Measurements from ENCODE around the gene CEP89.
"Not testable (repeated sequence)": the region's sequence is repeated elsewhere in the genome, so short reads cannot be mapped to it uniquely, and the experiment has no call there.

The CEP89 gene

DNA sequence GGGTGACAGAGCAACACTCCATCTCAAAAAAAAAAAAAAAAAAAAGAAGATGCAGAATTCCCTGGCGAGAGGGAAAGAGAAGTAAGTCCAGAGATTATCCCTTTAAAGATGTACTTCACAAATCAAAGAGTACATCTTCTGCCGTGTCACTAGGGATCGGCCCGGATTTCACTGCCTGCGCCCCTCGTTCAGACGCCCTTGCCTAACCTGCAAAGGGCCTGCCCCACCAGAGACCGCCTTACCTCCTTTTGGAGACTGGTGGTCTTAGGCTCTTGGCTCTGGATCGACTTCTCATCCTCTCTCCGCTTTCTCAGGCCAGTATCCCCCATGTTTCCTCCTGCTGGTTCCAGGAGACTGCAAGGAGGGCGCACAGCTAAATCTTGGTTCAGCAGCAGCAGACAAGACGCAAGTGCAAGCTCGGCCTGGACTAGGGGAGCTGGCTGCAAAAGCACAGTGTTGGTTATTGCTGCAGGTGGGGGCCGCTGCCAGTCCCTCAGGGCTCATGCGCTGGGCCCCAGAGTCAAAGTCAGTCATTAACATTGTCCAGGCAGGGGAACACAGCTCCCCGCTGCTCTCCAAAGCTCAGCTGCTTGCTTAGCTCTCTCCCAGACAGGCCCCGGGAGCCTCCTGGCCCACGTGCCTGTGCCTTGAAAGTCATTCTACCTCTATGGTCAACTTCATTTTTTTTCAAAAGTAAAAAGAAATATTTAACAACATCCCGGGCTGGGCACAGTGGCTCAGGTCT lies 103.4 kb downstream of the CEP89 start:
- no peak for DNase-seq

DNA sequence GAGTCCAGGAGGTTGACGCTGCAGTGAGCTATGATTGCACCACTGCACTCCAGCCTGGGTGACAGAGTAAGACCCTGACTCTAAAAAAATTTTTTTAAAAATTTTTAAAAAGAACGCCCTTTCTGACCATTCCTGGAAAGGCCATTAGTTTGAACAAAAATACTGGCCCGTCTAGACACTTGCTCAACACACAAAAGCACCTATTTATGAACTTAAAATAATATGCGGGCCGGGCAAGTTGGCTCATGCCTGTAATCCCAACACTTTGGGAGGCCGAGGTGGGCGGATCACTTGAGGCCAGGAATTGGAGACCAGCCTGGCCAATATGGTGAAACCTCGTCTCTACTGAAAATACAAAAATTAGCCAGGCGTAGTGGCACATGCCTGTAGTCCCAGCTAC lies 104.3 kb downstream of the CEP89 start:
- not testable (repeated sequence) for DNase-seq

DNA sequence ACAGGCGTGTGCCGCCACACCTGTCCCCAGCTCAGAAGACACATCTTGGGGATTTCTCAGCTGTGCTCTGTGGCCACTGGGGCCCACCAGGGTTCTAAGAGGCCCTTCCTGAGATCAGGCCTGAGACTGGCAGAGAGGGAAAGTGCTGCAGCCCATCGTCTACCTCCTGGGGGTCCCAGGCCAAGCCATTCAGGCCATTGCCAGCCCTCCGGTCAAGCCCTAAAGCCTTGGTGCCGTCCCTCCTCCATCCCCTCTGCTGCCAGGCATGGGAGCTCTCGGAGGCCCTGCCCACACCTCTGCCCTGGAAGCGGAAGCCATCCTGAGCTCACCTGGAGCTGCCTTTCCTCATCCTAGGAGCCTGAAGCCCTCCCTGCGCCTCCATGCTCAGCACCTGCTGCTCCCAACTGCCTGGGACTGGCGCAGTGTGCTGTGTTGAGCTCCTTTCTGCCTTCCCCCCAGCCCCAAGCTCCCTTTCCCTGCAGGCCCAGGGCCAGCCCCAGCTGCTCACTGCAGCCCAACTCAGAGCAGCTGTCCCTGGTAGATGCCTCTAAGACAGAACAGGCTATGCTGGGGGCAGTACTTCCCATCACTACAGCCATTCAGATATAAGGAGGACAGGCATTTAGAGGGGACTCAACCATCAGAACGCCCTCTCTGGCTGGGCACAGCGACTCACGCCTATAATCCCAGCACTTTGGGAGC lies 105.0 kb downstream of the CEP89 start:
- no peak for DNase-seq

DNA sequence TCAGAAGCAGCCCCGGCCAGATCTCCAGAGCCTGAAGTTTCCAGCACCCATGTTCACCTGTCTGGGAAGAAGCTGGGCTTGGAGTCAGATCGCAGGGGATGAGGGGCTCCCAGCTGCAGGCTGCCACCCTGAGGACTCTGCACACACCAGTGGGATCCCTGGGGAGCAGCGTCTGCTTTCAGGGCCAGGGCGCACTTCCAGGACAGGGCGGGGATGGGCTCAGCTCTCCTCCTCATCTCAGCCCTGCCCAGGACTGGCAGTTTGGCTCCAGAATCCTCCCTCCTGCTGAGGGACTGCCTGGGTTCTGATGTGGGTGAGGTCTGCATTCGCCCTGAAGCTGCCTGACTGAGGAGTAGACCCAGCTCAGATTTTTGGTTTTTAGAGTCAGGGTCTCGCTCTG lies 105.7 kb downstream of the CEP89 start:
- DNase-seq, result no peak

DNA sequence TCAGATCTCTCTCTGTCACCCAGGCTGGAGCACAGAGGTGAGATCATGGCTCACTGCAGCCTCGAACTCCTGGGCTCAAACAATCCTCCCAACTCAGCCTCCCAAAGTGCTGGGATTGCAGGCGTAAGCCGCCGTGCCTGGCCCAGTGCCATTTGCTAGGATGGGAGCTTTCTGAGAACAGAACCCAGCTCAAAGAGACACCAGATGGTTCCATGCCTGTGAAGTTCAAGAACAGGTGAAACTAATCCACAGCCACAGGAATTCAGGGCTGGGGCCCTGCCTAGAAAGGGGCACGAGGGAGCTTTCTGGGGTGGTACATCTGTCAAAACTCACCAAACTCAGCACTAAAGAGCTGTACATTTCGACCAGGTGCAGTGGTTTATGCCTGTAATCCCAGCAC lies 106.4 kb downstream of the CEP89 start:
- no peak for DNase-seq

DNA sequence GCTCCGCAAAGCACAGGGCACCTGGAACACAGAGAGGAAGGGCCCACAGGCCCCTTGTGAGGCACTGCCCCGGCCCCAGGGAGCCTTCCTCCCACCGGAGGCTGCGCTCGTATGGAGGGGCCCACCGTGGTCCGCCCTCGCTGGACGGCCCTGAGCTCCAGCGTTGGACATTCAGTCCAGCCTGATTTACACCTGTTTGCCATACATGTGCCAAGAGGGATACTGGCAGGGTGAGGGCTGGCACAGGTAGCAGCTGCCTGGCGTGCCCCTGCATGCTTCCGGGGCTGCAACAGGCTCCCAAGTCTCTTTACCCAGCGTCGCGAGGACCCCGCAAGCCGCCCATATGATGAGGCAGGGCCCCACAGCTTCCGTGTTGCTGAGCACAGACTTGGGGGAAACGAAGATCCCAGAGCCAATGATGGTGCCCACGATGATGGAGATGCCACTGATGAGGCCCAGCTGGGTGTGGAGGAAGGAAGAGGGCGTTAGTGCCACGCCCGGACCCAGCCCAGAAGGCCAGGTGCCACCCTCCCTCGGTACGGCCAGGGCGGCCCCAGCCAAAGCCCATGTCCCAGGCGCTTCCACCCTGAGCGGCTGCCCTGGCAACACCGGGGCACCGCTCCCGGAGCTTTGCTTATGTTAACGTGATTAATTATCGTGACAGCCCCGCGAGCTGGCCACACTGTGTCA lies 107.3 kb downstream of the CEP89 start:
- DNase-seq, result no peak

DNA sequence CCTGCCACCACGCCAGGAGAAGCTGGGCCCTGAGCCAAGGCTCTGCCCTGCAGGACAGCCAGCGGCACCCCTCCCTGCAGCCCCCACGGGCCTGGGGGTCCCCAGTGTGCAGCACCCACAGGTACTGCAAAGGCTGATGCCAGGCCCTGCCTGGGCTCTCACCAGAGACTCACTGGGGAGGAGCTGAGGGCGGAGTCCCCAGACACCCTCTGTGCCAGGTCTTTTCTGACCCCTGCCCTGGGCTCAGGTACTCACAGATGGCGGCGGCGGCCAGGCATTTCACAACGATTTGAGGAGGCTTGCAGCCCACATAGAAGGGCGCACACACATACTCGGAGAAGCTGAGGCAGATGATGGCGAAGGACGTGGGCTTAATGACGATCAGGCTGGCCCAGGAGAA lies 107.9 kb downstream of the CEP89 start:
- DNase-seq, result no peak

DNA sequence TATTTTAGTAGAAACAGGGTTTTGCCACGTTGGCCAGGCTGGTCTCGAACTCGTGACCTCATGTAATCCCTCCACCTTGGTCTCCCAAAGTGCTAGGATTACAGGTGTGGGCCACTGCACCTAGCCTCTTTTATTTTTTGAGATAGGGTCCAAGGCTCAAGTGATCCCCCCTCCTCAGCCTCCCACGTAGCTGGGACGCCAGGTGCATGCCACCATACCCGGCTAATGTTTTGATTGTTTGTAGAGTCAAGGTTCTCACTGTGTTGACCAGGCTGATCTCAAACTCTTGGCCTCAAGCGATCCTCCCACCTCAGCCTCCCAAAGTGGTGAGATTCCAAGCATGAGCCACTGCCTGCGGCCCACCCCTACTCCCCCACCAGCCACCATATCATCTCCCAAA lies 108.5 kb downstream of the CEP89 start:
- DNase-seq, result no peak

DNA sequence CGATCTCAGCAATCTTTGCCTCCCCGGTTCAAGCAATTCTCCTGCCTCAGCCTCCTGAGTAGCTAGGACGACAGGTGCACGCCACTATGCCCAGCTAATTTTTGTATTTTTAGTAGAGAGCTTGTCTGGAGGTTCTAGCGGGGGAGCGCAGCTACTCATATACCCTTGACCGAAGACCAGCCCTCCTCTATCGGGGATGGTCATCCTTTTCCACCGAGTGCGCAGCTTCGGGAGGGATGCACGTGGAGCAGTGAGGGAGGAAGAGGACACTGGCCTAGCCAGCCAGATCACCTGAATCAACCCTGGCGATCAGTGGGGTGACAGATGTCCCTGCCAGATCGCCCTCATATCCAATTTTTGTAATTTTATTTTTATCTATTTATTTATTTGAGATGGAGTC lies 109.0 kb downstream of the CEP89 start:
- DNase-seq, result no peak

DNA sequence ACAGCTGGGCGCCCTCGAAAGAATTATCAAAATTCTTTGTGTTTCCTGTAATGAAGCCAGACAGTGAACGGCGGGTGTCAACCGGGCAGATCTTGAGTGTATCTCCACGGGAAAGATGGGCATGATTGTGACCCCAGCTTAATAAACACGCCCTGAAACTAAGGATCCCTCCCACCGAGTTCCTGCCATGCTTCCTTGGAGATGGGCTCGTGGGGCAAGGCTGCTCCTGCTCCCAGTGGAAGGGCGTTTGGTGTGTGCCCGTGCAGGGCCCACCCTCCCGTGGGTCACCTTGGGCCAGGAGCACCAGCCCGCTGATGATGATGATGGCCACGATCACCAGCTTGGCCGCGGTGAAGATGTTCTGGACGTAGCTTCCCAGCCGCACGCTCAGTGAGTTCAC lies 109.6 kb downstream of the CEP89 start:
- no peak for DNase-seq

DNA sequence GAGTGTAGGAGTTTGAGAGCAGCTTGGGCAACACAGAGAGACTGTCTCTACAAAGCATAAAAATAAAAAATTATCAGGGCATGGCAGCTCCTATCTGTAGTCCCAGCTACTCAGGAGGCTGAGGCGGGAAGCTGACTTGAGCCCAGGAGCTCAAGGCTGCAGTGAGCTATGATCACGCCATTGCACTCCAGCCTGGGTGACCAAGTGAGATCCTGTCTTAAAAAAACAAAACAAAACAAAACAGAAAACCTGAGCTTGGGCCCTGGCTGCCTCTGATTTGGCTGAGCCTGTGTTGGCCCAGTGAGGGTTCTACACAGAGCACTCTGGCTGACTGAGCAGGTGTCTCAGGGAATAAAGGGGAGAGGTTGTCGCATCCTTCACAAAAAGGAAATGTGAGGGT lies 110.2 kb downstream of the CEP89 start:
- no peak for DNase-seq

DNA sequence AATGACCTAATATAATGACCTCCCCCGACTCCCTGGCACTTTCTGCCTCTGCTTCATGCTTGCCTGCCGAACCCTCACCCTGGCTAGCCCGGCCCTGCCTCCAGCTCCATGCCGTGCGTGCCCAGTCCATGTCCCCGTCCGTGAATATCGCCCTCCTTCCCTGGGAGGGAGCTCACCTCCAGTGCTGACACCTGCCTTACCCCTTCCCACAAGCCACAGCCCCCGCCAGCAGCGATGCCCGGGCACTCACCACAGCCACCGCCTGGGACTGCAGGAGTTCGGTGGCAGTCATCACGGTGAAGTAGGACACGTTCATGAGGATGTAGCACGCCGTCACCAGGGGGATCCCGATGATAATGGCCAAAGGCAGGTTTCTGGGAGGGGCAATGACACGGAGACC lies 112.2 kb downstream of the CEP89 start:
- DNase-seq, result no peak

DNA sequence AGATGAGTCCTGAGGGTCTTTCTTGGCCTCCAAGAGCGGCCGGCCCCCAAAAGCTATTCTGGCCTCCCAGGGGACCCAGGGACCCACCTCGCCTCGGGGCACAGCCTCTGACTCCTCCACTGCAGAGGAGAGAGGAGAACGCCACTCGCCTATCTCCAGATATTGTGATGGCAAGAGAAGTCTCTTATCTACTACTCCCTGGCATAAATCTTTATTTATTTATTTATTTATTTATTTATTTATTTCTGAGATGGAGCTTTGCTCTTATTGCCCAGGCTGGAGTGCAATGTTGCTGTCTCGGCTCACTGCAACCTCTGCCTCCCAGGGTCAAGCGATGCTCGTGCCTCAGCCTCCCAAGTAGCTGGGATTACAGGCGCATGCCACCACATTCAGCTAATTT lies 113.2 kb downstream of the CEP89 start:
- no peak for DNase-seq

DNA sequence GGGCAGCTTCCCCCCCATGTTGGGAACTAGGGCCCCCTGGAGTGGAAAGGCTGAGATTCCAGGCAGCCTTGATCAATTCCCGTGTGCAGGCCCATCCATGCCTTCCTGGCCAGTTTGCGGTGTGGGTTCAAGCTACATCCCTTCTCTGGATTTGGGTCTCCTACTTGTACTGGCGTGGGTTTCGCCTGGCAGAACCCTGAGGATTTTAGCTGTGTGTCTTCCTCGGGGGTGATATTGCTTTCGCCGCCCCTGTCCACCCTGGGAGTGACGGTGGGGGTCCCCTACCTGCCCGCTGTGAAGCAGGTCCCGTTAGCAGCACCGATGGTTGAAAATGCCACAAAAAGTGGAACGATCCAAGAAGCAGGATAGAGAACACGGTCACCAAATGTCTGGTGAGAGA lies 113.6 kb downstream of the CEP89 start:
- no peak for DNase-seq

DNA sequence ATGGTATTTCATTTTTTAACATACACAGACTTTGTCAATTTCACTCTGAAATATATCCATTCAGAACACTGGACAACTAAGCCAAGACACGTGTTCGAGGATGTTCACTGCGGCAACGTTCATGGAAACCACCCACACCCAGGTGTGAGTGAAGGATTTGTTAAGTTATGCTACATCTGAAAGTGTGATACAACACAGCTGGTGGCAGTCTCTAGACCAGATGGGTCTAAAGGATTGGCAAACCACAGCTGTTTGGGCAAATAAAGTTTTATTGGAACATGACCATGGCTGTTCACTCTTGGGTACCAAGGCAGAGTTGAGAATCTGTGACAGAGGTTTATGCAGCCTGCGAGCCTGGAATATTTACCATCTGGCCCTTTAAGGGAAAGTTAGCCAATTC lies 114.2 kb downstream of the CEP89 start:
- no peak for DNase-seq

DNA sequence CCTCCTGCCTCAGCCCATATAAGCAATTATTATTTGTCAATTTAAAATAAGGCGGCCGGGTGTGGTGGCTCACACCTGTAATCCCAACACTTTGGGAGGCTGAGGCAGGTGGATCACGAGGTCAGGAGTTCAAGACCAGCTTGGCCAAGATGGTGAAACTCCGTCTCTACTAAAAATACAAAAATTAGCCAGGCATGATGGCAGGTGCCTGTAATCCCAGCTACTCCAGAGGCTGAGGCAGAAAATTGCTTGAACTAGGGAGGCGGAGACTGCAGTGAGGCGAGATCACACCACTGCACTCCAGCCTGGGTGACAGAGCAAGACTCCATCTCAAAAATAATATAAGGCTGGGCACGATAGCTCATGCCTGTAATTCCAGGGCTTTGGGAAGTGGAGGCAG lies 114.9 kb downstream of the CEP89 start:
- not testable (repeated sequence) for DNase-seq

DNA sequence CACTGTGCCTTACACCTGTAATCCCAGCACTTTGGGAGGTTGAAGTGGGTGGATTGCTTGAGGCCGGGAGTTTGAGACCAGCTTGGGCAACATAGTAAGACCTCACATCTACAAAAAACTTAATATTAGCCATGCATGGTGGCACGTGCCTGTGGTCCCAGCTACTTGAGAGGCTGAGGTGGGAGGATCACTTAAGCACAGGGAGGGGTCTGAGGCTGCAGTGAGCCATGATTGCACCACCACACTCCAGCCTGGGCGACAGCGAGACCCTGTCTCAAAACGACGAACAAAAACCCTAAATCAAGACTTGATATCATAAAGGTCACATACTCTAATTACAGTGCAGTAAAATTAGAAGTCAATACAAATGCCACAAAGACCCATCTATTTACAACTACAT lies 119.5 kb downstream of the CEP89 start:
- no peak for DNase-seq

DNA sequence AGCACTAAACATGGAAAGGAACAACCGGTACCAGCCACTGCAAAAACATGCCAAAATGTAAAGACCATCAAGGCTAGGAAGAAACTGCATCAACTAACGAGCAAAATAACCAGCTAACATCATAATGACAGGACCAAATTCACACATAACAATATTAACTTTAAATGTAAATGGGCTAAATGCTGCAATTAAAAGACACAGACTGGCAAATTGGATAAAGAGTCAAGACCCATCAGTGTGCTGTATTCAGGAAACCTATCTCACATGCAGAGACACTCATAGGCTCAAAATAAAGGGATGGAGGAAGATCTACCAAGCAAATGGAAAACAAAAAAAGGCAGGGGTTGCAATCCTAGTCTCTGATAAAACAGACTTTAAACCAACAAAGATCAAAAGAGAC lies 123.7 kb downstream of the CEP89 start:
- not testable (repeated sequence) for DNase-seq

DNA sequence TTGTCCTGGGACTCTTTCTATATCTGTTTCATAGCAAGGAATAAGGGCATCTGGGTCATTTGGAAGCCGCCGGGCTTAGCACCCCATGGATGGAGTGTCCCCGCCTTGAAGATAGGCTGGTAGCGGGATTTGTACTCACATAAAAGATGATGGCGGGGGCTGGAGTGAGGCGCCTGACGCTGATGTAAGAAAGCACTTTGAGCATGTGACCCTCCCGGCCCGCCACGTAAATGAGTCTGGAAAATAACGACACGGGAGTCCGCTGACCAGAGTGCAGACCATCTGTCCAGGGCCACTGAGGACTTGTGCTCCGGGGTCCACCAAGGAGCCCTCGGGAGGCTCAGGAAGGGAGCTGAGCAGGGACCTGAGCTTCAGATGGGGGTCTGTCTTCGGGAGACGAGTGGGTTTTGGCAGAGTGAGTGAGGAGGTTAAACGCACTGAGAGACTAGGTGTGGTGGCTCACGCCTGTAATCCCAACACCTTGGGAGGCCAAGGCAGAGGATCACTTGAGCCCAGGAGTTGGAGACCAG lies 128.0 kb downstream of the CEP89 start:
- no peak for DNase-seq

DNA sequence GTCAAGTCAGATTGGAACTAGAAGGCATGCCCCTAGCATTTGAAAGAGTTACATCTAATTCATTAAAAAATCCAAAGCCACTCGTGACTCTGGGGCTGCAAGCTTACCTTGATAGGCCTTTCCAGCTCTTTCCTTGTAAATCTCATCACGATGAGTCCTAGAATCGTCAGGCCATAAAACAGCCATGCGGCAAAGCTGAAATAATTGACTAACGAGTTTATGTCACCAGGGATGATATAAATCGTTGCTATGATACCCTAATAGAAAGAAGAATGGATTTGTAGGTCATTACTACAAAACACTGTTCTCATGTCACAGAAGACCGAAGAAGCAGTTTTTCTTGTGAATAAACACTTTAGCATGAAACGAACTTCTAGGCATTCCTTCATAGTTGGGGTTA lies 129.7 kb downstream of the CEP89 start:
- DNase-seq, result no peak

DNA sequence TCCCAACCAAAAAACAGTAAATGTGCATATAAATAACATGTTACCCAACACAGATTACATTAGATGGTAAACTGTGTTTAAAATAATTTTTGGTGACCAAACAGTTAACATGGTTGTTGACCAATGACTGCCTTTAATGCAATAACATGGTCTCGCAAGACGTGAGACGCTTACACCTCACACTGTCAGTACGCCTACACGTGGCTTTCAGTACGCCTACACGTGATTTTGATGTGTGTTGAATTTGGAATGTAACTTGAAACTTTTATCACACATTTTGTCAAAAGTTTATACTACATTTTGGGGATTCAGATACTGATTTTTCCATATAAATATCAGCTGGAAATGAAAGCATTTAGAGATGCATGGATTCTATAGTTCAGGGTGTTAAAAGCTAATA lies 134.2 kb downstream of the CEP89 start:
- DNase-seq, result no peak

DNA sequence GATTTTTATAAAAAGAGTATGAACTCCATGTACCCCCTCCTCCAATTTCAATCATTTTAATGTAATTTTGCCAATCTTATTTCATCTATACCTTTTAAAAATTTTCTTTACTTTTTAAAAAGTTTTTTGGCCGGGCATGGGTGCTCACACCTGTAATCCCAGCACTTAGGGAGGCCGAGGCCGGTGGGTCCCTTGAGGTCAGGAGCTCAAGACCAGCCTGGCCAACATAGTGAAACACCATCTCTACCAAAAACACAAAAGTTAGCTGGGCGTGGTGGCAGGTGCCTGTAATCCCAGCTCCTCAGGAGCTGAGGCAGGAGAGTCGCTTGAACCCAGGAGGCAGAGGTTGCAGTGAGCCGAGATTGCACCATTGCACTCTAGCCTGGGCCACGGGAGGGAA lies 138.4 kb downstream of the CEP89 start:
- DNase-seq, result not testable (repeated sequence)

DNA sequence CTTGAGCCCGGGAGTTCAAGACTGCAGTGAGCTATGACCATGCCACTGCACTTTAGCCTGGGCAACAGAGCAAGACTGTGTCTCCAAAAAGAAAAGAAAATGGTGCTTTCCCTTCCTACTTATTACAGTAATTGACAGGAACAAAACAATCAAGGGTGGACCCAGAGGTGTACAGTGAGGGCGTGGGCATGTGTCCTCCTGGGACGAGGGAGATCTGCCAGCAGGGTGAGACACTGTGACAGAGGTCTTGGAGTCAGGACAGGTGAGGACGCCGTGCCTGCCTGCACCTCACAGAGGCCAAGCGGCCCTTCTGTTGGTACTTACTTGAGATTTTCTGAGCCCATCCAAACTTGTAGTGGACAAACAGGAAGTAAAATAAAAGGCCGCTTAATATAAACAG lies 138.9 kb downstream of the CEP89 start:
- not testable (repeated sequence) for DNase-seq

DNA sequence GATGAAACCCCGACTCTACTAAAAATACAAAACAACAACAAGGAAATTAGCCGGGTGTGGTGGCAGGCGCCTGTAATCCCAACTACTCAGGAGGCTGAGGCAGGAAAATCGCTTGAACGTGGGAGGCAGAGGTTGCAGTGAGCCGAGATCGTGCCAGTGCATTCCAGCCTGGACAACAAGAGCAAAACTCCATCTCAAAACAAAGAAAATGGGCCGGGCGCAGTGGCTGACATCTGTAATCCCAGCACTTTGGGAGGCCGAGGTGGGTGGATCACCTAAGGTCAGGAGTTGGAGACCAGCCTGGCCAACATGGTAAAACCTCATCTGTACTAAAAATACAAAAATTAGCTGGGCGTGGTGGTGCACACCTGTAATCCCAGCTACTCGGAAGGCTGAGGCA lies 139.7 kb downstream of the CEP89 start:
- not testable (repeated sequence) for DNase-seq
